ENCODE measurements around the gene SOX15. TPM values are rescaled to one million over a fixed set of nuclear protein-coding genes. Genes with fewer than 3 reads are reported as not detected.

SOX15 gene
- total RNA-seq, 1 experiment from 2014 or later = 0.23 TPM

- peak; percentile 89 for DNase-seq
- peaks cover 5% of the 10 kb centered on the region; the same call in 1 of the 2 replicates for H3K36me3 ChIP-seq
- no peaks in the 10 kb centered on the region for H3K27me3 ChIP-seq
Observed at GRCh38 chr17:7583253-7584109, 6.4 kb downstream of the SOX15 start, which contains the start of gene MPDU1. Gene MPDU1 (plus strand): TSS chr17:7583852. CDS start chr17:7583863, 11 bp downstream.

GRCh38 chr17:7582396-7583252 lies 7.3 kb downstream of the SOX15 start:
- H3K9me3 ChIP-seq = no peaks in the 10 kb centered on the region
- no peak for DNase-seq
- H3K4me3 ChIP-seq = no peak overlapping the region
- H3K36me3 ChIP-seq = peaks cover 10% of the 10 kb centered on the region
- H3K27me3 ChIP-seq = no peaks in the 10 kb centered on the region

More at GRCh38 chr17:7583253-7584109, 6.4 kb downstream of the SOX15 start, which contains the start of gene MPDU1:
- Histone ChIP-seq H3K9me3 (no peaks in the 10 kb centered on the region), H3K4me3 (peak within 1 kb of the TSS; percentile 83)

GRCh38 chr17:7580604-7581575 lies 9.0 kb downstream of the SOX15 start:
- Histone ChIP-seq H3K36me3 (peaks cover 27% of the 10 kb centered on the region), H3K9me3 (no peaks in the 10 kb centered on the region), H3K27me3 (no peaks in the 10 kb centered on the region), H3K4me3 (no peak overlapping the region)
- DNase-seq = no peak

GRCh38 chr17:7579834-7580603 lies 9.9 kb downstream of the SOX15 start:
- DNase-seq = no peak
- peak overlapping the region; percentile 30 for H3K4me3 ChIP-seq
- no peaks in the 10 kb centered on the region for H3K27me3 ChIP-seq
- peaks cover 36% of the 10 kb centered on the region for H3K36me3 ChIP-seq
- no peaks in the 10 kb centered on the region for H3K9me3 ChIP-seq

- peaks cover 44% of the 10 kb centered on the region for H3K36me3 ChIP-seq
- DNase-seq = peak; percentile 82
- peak within 1 kb of the TSS; percentile 30 for H3K4me3 ChIP-seq
- no peaks in the 10 kb centered on the region for H3K9me3 ChIP-seq
- H3K27me3 ChIP-seq = no peaks in the 10 kb centered on the region
Observed at GRCh38 chr17:7579001-7579833, 10.7 kb downstream of the SOX15 start, which contains the start of gene CD68. Gene CD68 (plus strand): TSS chr17:7579638. CDS start chr17:7579678, 40 bp downstream.

- H3K36me3 ChIP-seq = peaks cover 59% of the 10 kb centered on the region
- H3K9me3 ChIP-seq = no peaks in the 10 kb centered on the region
- no peak overlapping the region for H3K4me3 ChIP-seq
- no peaks in the 10 kb centered on the region for H3K27me3 ChIP-seq
- no peak for DNase-seq
Observed at GRCh38 chr17:7577327-7578199, 12.3 kb downstream of the SOX15 start.

- no peaks in the 10 kb centered on the region for H3K9me3 ChIP-seq
- H3K27me3 ChIP-seq = no peaks in the 10 kb centered on the region
- H3K4me3 ChIP-seq = no peak overlapping the region
- H3K36me3 ChIP-seq = peaks cover 59% of the 10 kb centered on the region
- DNase-seq = no peak
Observed at GRCh38 chr17:7576432-7576937, 13.4 kb downstream of the SOX15 start.

GRCh38 chr17:7575959-7576358 lies 13.9 kb downstream of the SOX15 start:
- Histone ChIP-seq H3K27me3 (no peaks in the 10 kb centered on the region), H3K9me3 (no peaks in the 10 kb centered on the region), H3K36me3 (peaks cover 59% of the 10 kb centered on the region), H3K4me3 (no peak overlapping the region)
- DNase-seq = no peak

- Histone ChIP-seq H3K27me3 (no peaks in the 10 kb centered on the region), H3K36me3 (peaks cover 59% of the 10 kb centered on the region), H3K9me3 (no peaks in the 10 kb centered on the region), H3K4me3 (peak overlapping the region; percentile 86)
- no peak for DNase-seq
Observed at GRCh38 chr17:7575481-7575883, 14.4 kb downstream of the SOX15 start.

GRCh38 chr17:7574176-7574953 lies 15.5 kb downstream of the SOX15 start:
- Histone ChIP-seq H3K9me3 (no peaks in the 10 kb centered on the region), H3K4me3 (peak overlapping the region; percentile 86), H3K27me3 (no peaks in the 10 kb centered on the region), H3K36me3 (peaks cover 61% of the 10 kb centered on the region)
- DNase-seq = no peak

GRCh38 chr17:7573324-7574080 lies 16.4 kb downstream of the SOX15 start:
- Histone ChIP-seq H3K27me3 (no peaks in the 10 kb centered on the region), H3K36me3 (peaks cover 59% of the 10 kb centered on the region), H3K4me3 (peak overlapping the region; percentile 86), H3K9me3 (no peaks in the 10 kb centered on the region)
- peak; percentile 77 for DNase-seq

GRCh38 chr17:7572588-7573323 lies 17.1 kb downstream of the SOX15 start:
- Histone ChIP-seq H3K4me3 (peak overlapping the region; percentile 86), H3K9me3 (no peaks in the 10 kb centered on the region), H3K36me3 (peaks cover 53% of the 10 kb centered on the region), H3K27me3 (no peaks in the 10 kb centered on the region)
- peak; percentile 97 for DNase-seq

All from MG63 (cell line).